Measurements from ENCODE around the gene DCUN1D2. TPM values are rescaled to one million over a fixed set of nuclear protein-coding genes. Genes with fewer than 3 reads are reported as not detected.
"Not testable (repeated sequence)": the region's sequence is repeated elsewhere in the genome, so short reads cannot be mapped to it uniquely, and the experiment has no call there.

Gene DCUN1D2
- total RNA-seq, 1 donor from 2014 or later = 24.6 TPM

DNA sequence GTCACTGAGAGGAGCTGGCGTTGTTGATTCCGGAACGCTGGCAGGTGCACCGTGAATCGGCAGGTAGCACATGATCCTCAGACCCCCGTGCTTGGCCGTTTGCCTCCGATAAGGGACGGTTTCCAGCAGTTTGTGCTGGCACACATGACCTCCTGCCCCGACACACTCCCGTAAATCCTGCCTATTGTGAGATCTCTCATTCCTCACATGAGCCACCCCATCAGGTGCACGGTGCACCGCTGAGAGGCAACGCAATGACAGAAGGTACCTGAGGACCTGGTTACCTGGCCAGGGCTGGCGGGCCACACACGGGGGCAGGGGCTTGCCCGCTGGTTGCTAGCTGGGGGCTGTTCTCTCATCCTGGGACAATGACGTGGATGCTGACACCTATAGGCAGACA, 35.1 kb downstream of the DCUN1D2 start:
- DNase-seq (peak; percentile 58), ATAC-seq (no peak)
- no peak overlapping the region for H3K27ac ChIP-seq
- peaks cover 53% of the 10 kb centered on the region for H3K36me3 ChIP-seq
- H3K4me3 ChIP-seq = no peak overlapping the region
- intact Hi-C loops (cut with DNase I) = no loop called here
- no peaks in the 10 kb centered on the region for H3K27me3 ChIP-seq
- TF ChIP-seq, protein P1, sequence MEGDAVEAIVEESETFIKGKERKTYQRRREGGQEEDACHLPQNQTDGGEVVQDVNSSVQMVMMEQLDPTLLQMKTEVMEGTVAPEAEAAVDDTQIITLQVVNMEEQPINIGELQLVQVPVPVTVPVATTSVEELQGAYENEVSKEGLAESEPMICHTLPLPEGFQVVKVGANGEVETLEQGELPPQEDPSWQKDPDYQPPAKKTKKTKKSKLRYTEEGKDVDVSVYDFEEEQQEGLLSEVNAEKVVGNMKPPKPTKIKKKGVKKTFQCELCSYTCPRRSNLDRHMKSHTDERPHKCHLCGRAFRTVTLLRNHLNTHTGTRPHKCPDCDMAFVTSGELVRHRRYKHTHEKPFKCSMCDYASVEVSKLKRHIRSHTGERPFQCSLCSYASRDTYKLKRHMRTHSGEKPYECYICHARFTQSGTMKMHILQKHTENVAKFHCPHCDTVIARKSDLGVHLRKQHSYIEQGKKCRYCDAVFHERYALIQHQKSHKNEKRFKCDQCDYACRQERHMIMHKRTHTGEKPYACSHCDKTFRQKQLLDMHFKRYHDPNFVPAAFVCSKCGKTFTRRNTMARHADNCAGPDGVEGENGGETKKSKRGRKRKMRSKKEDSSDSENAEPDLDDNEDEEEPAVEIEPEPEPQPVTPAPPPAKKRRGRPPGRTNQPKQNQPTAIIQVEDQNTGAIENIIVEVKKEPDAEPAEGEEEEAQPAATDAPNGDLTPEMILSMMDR (IDR thresholded peaks at IDR 0.05) = no peak
- H3K9me3 ChIP-seq = no peaks in the 10 kb centered on the region
- H3K4me1 ChIP-seq = peaks cover 2% of the 10 kb centered on the region

DNA sequence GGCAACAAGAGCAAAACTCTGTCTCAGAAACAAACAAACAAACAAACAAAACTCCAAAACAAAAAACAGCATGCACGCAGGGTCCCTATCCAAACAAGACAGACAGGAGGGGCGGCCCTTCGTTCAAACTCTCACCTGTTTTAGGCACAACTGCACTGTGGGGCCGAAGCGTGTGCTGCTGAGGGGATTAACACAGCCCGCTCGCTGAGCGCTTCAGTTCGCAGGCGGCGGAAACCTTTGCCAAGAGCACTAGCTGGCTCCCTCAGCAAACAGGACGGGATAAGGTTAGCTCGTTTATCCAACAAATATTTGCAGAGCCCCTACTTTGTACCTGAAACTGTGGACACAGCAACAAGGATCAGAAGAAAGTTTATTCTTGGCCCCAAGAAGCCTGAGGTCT, 35.6 kb downstream of the DCUN1D2 start:
- Histone ChIP-seq H3K36me3 (peaks cover 49% of the 10 kb centered on the region), H3K27me3 (no peaks in the 10 kb centered on the region), H3K27ac (no peak overlapping the region), H3K9me3 (no peaks in the 10 kb centered on the region), H3K4me1 (no peaks in the 10 kb centered on the region), H3K4me3 (no peak overlapping the region)
- DNase-seq (peak; percentile 49), ATAC-seq (no peak)
- TF ChIP-seq, protein P1 (IDR thresholded peaks at IDR 0.05) = no peak
- intact Hi-C loops (cut with DNase I) = no loop called here

DNA sequence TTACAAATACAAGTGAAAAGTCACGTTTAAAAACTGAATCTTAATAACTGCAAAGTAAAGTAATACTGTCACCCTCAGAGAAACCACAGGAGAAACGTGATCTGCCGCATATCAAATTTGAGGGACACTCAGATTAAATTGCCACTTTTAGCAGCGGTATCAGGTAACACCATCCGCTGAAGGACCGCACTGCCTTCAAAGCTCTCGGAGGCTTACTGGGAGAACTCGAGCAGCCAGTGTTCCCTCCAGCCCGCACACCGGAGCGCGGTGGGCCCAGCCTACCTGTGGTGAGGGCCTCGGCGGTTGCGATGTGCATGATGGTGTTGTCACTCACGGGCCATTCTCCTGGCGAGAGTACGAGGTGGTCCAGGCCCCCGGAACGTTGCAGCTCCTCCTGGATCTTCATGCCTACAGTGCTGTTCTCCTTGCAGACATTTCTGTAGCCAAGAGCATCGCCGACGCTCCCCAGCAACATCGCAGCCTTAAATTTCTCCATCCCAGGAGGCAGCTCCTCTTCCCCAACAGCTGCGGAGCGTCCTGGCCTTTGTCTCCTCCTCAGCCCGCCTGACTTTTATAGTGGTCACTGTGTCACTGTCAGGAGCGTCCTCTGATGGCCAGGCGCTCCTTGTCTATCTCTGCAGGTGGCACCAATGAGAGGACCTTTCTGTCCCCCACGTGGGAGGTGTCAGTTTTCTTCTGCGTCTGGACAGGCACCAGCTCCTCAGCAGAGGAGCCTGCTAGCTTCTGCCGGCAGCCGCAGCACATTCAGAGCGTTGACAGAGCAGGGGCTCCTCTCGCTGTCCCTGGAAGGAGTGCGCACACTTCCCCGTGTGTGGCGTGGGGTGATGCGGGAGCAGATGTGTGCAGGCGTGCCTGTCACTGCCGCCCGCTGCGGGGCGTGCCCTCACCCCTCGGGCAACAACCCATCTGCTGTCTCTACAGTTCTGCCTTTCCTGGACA, 37.3 kb downstream of the DCUN1D2 start, which contains the start of gene ADPRHL1:
Gene ADPRHL1, minus strand, starts transcription at position 547 of the 960 bp plus-strand sequence. Its CDS starts 51 bp downstream, at position 496.
- DNase-seq (peak; percentile 55), ATAC-seq (no peak)
- intact Hi-C loops (cut with DNase I) = no loop called here

DNA sequence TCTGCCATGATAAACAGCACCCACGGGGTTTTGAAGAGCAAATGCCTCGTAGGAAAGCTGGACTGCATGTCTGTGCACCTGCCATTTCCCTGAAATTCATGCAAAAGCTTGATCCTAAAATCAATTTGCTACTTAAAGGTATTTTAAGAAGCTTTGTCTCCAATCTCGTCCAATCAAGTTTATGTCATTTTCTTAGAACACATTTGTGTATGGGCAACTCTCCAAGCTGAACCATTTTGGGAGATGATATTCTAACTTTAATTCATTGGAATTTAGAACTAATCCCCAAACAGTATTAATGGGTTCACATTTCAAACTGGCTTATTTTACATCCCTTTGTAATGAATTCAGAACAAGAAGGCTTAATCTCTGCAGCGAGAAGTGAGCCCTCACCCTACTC, 38.0 kb downstream of the DCUN1D2 start:
- Histone ChIP-seq H3K4me1 (no peaks in the 10 kb centered on the region), H3K27ac (no peak overlapping the region), H3K27me3 (no peaks in the 10 kb centered on the region), H3K4me3 (no peak overlapping the region), H3K36me3 (peaks cover 25% of the 10 kb centered on the region), H3K9me3 (no peaks in the 10 kb centered on the region)
- TF ChIP-seq, protein P1 (IDR thresholded peaks at IDR 0.05) = no peak
- DNase-seq = no peak
- intact Hi-C loops (cut with DNase I) = no loop called here
- no peak for ATAC-seq

More for the DNA sequence above, 37.3 kb downstream of the DCUN1D2 start, which contains the start of gene ADPRHL1:
- TF ChIP-seq, protein P1 (IDR thresholded peaks at IDR 0.05) = no peak
- Histone ChIP-seq H3K9me3 (no peaks in the 10 kb centered on the region), H3K4me1 (no peaks in the 10 kb centered on the region), H3K4me3 (no peak within 1 kb of the TSS), H3K27ac (no peak within 1 kb of the TSS), H3K36me3 (peaks cover 32% of the 10 kb centered on the region), H3K27me3 (no peaks in the 10 kb centered on the region)

DNA sequence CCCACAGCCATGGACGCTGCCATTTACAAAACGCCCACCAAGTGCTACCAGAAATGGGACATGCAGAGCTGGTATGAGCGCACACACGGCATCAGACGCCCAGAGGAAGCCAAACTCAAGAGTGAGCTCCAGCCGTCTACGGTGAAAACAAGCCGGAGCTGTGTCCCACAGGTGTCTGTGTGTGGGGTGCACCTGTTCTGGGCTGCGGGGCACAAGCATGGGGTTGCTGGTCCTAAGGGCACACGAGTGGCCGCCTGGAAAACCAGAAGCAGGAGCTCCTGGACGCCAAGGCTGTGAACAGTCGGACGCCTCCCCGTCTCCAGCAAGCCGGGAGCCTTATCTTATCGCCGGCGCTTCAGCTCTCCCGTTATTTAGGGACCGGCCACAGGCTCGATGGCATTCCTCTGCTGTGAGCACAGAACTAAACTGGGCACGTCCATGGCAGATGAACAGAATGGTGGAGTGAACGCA, 38.5 kb downstream of the DCUN1D2 start:
- Histone ChIP-seq H3K36me3 (peaks cover 20% of the 10 kb centered on the region), H3K4me1 (no peaks in the 10 kb centered on the region), H3K9me3 (no peaks in the 10 kb centered on the region), H3K27me3 (no peaks in the 10 kb centered on the region), H3K4me3 (no peak overlapping the region), H3K27ac (no peak overlapping the region)
- intact Hi-C loops (cut with DNase I) = no loop called here
- ATAC-seq = no peak
- DNase-seq = peak; percentile 55
- TF ChIP-seq, protein P1 (IDR thresholded peaks at IDR 0.05) = no peak

DNA sequence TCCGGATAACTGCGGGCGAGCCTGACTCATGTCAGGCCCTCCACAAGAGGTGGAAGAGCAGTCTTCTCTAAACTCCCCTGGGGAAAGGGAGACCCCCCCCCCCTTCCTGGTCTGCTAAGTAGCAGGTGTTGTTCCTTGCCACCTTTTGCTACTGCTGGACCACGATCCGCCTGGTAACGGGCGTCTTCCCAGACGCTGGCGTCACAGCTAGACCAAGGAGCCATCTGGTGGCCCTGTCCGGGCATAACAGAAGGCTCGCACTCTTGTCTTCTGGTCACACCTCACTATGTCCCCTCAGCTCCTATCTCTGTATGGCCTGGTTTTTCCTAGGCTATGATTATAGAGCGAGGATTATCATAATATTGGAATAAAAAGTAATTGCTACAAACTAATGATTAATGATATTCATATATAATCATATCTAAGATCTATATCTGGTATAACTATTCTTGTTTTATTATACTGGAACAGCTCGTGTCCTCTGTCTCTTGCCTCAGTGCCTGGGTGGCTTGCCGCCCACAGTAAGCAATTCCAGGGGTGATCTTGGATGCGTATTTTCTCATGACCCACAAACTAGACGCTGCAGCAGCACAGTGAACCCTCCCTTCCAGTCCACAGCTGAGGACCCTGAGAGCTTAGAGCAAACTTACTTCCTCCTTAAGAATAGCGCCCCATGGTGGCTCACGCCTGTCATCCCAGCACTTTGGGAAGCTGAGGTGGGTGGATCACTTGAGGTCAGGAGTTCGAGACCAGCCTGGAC, 39.5 kb downstream of the DCUN1D2 start:
- H3K4me1 ChIP-seq; H3K27ac ChIP-seq; H3K4me3 ChIP-seq; ATAC-seq; H3K27me3 ChIP-seq; H3K9me3 ChIP-seq; intact Hi-C loops (cut with DNase I): not testable (repeated sequence)
- DNase-seq = peak; percentile 59
- H3K36me3 ChIP-seq = peaks cover 11% of the 10 kb centered on the region

DNA sequence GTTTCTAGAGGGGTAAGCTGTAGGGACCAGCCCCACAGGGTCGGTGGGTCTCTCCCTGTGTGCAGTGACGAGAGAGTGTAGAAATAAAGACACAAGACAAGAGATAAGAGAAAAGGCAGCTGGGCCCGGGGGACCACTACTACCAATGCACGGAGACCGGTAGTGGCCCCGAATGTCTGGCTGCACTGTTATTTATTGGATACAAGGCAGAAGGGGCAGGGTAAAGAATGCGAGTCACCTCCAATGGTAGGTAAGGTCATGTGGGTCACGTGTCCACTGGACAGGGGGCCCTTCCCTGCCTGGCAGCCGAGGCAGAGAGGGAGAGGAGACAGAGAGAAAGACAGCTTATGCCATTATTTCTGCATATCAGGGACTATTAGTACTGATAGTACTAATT, 40.2 kb downstream of the DCUN1D2 start:
- H3K36me3 ChIP-seq; H3K4me3 ChIP-seq; ATAC-seq; H3K9me3 ChIP-seq; H3K27me3 ChIP-seq; intact Hi-C loops (cut with DNase I); H3K27ac ChIP-seq; H3K4me1 ChIP-seq: not testable (repeated sequence)
- DNase-seq = peak; percentile 18
